ENCODE measurements around the gene CSF3R.
"Not testable (repeated sequence)": the region's sequence is repeated elsewhere in the genome, so short reads cannot be mapped to it uniquely, and the experiment has no call there.

Gene CSF3R

DNA sequence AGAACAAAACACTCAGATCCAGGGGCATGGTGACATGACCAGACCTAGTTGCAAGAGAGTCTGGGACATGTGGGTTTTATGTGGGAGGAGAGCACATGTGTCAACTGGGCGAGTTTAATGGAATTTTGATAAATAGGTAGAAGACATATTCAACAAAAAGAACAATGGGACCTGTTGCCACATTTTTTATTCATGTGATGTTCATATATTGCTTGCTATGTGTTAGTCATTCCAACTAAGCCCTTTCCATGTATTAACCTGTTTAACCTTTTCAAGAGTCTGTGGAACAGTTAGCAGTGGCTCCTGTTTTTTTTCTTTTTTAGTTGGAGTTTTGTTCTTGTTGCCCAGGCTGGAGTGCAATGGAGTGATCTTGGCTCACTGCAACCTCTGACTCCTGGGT lies 30.1 kb upstream of the CSF3R start:
- no peak for DNase-seq

DNA sequence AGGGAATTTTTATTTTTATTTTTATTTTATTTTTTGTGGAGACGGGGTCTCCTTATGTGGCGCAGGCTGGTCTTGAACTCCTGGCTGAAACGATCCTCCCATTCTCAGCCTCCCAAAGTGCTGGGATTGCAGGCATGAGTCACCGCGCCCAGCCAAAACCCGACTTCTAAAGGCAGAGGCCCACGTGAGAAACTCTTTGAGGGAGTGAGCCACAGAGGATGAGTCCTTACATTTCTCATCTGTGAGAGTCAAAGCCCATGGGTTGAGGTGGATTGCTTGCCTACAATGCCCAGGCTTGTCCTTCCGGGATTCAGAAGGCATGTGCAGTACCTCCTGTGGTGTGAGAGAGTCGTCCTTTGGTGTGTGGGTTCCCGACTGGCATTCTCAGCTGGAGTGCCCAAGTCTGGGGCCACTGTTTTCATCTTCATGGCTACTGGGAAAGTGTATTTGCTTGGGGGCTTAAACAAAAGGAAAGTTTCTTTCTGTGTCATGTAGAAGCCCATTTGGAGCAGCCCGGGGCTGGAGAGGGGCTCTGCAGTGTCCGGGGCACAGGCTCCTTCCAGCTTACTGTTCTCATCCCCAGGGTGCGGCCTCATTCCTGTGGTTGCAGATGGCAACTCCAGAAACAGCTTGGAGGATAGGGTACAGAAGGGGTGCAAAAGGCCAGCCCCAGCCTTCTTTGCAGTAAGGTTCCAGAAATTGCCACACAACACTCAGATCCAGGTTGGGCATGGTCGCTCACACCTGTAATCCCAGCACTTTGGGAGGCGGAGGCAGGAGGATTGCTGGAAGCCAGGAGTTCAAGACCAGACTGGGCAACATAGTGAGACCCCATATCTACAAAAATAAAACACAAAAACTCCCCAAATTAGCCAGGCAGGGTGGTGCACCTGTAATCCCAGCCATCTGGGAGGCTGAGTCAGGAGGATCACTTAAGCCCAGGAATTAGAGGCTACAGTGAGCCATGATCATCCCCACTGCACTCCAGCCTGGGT lies 29.4 kb upstream of the CSF3R start:
- no peak for DNase-seq

DNA sequence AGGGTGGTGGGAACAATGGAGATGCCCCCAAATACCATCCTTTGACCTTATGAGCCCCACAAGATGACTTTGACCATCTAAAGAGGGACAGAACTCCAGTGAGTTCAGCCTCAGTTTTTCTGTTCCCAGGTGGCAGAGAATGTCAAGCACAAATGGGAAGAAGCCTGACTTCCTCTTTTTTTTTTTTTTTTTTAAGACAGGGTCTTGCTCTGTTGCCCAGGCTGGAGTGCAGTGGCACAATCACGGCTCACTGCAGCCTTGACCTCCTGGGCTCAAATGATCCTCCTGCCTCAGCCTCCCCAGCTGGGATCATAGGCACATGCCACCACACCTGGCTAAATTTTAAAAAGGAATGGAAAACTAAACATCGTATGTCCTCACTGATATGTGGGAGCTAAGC lies 28.5 kb upstream of the CSF3R start:
- not testable (repeated sequence) for DNase-seq

DNA sequence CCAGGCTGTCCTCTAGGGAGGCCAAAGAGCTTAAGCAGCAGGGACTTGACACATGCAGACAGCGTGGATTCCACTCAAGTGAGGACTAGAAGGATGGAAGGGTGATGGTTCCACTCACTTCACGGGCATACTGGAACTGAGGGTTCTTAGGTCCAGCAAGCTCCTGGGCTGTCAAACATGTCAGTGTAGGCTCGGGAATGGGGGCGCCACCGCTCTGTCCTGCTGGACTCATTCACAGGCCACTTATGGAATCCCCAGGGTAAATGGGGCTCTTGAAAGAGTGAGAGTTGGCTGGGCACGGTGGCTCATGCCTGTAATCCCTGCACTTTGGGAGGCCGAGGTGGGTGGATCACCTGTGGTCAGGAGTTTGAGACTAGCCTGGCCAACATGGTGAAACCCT lies 27.7 kb upstream of the CSF3R start:
- DNase-seq, result no peak

DNA sequence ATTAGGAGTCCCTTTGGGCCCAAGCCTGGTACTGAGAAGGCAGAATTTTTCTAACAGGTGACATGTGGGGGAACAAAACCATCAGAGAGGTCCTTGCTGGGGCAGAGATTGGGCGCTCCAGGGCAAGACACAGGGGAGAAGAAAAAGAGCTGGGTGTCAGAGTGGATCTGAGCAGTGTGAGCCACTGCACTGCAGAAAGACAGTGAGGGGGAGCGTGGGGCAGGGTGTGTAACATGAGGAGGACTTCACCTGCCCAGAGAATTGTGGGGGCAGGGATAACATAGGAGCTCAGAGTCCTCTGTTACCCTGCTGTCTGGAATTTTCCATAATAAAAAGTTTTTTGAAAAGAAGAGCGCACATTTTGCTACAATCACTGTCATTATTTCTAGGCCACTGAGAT lies 25.5 kb upstream of the CSF3R start:
- no peak for DNase-seq

DNA sequence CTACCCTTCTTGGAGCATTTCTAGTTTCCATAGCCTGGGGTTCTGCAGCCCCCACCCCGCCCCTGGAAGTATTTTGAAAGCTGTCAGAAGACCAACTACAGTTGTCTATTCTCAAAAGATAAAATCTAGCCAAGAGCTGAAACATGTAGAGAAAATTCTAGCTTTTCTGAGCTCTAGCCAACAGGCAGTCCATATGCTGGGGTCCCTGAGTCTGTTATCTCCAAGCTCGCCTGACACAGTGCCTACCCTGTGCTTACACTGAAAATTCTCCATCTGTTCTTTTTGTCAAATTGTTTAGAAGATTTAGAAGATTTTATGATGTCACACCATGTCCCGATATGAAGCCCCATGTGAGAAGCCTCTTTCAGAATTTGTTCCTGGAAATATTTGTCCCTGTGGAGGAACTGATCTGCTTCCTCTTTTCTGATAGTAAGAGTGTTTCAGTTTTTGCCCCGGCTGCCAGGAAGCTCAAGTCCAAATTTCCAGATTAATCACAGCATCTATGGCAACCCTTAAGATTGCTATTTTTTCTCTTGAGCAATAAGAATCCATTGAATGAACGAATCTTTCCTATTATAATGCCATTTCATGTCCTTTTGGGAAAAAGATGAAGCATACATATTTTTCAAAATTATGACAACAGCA lies 23.7 kb upstream of the CSF3R start:
- DNase-seq, result no peak

DNA sequence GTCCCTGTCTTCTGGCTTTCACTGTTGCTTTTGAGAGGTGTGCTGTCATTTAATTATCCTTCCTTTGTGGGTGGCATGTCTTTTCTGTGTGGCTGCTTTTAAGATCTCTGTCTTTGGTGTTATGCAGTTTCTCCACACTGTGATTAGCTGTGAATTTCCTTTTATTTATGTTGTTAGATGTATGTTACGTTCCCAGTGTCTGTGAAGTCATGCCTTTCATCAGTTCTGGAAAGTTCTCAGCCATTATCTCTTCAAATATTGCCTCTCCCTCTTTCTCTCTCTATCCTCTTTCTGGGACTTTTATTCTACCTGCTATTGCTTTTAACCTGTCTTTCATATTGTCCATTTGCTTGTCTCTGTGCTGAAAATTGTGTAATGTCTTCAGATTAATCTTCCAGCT lies 21.0 kb upstream of the CSF3R start:
- no peak for DNase-seq

DNA sequence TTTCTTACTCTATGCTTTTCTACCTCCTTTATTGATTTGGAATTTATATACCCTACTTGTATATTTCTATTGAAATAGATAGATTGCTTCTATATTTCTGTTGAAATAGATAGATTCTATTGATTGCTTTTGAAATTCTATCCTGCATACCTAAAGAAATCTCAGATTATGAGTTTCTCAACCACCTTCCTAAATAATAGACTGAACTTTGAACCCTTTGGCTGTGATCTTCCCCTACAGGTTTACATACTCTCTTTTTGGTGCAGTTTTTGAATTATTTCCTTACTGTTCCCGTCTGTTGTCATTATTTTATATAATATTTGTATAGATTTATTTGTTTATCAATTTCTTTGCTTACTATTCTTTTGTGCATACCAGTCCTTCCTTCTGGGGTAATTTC lies 20.4 kb upstream of the CSF3R start:
- DNase-seq, result no peak

DNA sequence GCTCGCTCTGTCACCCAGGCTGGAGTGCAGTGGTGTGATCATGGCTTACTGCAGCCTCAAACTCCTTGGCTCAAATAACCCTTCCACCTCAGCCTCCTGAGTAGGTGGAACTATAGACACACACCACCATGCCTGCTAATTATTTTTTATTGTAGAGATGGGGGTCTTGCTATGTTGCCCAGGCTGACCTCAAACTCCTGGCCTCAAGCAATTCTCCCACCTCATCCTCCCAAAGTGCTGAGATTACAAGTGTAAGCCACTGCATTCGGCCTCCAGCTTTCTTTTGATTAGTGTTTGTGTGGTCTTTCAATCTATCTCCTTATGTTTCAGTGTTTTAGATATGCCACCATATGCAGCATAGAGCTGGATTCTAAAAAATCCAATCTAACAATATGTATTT lies 19.9 kb upstream of the CSF3R start:
- no peak for DNase-seq

DNA sequence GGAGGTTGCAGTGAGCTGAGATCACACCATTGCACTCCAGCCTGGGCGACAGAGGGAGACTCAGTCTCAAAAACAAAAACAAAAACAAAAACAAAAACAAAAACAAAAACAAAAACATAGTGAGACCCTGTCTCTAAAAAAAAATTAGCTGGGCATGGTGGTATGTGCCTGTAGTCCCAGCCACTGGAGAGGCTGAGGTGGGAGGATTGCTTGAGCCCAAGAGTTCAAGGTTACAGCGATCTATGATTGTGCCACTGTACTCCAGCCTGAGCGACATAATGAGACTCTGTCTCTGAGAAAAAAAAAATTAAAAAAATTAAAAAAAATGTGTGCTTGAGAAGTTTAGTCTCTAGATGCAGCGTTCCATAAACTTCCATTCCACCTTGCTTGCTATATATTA lies 19.2 kb upstream of the CSF3R start:
- DNase-seq, result not testable (repeated sequence)

DNA sequence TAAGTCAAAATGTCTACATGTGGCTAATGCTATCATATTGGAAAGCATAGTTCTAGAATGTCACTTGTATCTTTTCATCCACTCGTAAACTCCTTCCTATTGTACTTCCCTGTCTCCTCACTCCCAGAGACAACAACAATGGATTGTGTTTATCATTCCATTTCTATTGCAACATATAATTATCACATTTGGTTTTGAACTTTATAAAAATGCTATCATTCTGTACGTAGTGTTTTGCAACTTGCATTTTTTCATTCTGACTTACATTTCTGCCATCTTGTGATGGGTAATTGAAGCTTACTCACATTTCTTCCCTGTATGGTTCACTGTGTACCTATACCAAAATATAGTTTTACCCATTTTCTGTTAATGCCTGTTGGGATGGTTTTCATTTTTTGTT lies 14.5 kb upstream of the CSF3R start:
- DNase-seq, result no peak

DNA sequence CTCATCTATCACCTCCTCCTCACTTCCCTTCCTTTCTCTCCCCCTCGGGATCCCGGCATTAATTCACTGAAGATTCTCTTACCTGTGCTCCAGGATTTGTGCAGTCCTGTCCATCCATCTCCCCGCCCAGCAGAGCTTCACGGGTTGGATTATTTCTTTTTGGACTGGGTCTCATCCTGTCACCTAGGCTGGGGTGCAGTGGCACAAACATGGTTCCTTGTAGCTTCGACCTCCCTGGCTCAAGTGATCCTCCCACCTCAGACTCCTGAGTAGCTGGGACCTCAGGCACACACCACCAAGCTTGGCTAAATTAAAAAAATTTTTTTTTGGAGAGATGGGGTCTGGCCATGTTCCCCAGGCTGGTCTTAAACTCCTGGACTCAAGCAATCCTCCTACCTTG lies 12.3 kb upstream of the CSF3R start:
- DNase-seq, result no peak

DNA sequence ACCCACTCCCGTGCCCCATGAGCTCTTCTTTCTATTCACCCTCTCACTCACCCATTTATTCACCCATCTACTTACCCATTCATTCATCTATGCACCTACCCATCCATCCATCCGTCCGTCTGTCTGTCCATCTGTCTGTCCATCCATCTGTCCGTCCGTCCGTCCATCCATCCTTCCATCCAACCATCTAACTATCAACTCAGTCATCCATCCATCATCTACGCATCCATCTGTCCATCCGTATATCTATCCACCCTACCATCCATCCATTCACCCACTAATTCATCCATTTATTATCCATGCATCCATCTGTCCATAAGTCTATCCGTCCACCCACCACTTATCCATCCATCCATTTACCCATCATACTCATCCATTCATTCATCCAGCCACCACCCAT lies 10.8 kb upstream of the CSF3R start:
- DNase-seq, result no peak

DNA sequence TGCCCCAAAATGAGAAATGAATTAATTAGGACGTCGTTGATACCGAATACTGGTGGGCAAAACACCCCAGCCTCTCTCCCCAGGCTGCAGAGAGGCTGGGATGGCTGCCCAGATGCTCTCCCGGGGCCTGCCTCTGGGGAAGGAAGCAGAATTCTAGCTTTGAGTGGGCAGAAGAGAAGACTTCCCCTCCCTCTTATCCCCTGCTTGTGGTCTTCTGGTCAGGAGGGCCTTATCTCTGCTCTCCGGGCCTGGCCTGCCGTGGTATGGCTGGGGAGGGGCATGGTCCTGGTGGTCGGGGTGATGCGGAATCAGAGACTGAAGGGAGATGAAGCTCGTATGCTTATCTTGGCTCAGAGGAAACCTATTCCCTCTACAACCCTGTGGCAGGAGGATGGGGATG lies 9.8 kb upstream of the CSF3R start:
- DNase-seq, result no peak

DNA sequence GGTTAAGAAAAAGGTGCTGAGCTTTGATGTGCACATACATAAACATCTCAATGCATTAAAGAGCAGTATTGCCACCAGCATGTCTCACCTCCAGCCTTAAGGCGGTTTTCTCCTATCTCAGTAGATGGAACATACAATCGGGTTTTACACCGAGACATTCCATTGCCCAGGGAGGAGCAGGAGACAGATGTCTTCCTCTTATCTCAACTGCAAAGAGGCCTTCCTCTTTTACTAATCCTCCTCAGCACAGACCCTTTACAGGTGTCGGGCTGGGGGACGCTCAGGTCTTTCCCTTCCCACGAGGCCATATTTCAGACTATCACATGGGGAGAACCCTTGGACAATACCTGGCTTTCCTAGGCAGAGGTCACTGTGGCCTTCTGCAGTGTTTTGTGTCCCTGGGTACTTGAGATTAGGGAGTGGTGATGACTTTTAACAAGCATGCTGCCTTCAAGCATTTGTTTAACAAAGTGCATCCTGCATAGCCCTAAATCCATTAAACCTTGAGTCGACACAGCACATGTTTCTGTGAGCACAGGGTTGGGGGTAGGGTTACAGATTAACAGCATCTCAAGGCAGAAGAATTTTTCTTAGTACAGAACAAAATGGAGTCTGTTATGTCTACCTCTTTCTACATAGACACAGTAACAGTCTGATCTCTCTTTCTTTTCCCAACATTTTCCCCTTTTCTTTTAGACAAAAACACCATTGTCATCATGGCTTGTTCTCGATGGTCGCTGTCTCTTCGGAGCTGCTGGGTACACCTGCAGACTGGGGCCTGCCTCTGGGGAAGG lies 6.7 kb upstream of the CSF3R start:
- DNase-seq, result not testable (repeated sequence)

DNA sequence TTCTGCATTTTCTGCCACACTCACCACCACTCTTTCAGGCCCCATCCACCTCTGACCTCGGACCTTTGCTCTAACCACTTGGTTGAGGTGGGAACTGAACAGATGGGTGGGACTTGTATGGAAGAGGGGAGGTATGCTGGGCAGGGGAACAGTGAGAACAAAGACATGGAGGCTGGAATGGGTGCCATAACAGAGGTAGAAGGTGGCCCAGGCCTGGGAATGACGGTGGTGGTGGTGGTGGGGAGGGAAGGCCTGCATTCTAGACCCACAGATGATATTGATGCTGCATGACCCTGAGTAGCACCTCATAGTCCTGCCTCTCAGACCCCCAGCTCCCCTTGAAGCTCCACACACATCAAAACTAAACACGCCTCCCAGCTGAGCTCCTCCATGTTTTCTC lies 5.2 kb upstream of the CSF3R start:
- DNase-seq, result no peak

DNA sequence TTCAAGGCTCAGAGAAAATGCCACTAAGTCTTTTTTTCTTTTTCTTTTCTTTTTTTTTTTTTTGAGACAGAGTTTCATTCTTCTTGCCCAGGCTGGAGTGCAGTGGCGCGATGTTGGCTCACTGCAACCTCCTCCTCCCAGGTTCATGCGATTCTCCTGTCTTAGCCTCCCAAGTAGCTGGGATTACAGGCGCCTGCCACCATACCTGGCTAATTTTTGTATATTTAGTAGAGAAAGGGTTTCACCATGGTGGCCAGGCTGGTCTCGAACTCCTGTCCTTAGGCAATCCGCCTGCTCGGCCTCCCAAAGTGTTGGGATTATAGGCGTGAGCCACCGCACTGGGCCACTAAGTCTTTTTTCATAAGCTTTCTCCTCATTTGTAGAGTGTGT lies 4.6 kb upstream of the CSF3R start:
- not testable (repeated sequence) for DNase-seq

DNA sequence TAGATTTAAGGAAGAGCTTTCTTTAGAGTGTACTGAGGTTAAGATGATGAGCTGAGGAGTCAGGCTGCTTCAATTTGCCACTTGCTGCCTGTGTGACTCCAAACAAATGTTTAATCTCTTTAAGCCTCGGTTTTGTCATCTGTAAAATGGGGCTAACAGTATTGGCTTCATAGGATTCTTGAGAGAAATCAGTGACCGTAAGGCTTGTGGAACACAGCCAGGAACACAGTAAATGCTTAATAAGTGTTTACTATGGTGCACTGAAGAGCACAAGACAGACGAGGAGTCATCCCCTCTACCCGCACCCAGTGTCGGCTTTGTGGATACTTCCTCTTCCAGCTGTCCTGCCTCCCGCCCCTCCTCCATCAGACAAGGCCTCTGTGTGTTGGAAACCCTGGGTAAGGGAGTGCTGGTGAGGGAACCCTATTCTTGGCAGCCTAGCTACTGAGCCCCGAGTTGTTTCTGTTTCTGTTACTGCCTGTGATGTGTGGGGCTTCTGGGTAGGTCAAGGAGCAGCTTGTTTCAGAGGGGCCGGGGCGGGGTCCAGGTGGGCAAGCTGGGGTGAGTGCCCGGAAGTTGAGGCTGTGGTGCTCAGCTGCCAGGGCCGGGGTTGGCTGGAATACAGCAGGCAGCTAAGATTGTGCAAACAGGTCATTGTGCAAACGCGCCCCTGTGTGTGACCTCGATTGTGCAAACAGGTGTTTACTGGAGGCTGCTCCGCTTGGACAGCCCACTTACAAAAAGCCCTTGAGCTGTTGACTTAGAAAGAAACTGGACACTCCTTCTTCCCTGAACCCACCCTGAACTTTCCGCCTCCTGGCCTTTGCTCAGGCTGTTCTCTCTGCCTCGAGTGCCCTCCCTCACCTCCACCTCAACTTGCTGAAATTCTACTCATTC lies 4.0 kb upstream of the CSF3R start:
- DNase-seq, result no peak

DNA sequence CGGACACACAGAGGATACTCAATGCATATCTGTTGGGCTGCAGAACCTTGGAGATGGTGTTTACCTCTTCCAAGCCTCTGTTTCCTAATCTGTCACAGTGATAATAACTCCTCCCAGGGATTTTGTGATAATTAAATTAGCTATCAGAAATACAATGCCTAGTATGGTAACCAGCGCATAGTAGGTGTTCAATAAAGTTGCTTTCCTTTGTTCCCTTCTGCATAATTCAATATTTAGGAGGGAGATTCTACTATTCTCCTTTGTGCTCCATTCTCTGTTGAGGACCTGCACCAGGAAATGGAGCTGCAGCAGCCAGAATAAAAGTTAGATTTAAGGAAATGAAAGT lies 3.4 kb upstream of the CSF3R start:
- no peak for DNase-seq

DNA sequence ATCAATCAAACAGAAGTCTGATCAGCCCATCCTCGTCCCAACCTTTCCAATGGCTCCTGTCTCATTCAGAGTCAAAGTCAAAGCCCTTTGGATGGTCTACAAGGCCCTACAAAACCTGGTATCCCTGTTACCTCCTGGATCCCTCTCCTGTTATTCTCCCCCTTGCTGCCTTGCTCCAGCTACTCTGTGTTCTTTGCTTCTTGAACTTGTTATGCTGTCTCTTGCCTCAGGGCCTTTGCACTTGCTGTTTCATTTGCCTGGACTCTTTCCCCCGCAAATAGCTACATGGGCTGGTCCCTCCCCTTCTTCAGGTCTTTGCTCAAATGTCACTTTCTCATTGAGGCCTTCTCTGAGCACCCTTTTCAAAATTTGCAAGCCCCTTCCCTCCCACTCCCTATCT lies 1.4 kb upstream of the CSF3R start:
- DNase-seq, result no peak

DNA sequence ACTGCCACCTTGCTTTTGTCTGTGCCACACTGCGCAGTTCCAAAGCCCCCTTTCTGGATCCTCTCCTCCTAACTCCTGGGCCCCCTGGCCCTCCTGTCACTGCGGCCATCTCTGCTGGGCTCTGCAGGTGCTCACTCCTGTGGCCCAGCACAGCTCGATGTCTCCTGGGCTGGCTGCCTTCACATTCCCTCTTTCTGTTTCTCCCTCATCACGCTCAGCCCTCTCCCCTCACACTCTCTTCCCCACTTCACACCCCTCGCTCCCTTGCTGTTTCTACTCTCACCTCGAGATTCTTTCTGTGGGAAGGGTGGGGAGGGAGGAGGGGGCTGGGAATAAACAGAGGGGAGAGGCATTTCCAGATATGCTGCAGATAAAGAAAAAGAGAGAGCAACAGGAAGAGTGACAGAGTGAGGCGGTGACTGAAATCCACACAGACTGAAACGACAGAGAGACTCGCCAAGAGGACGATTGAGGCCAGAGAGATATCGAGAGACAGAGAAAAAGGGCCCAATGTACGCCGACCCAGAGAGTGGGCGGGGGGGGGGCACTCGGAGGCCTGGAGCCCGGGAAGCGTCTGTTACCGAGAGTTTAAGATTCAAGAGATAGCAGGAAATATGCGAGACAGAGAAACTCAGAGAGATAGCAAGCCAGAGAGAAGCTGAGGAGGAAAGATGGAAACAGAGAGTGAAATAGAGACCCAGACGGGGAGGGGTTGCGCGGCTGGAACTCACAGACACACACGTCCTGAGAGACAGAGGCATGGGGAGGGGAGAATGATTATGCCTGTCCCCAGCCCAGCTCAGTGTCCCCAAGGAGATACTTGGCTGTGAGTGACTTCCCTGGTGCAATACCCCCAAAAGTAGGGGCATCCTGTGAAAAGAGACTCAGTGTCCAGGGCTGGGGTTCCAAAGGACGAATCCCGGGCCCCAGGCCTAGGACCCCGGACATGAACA lies 666 bp downstream of the CSF3R start:
- no peak for DNase-seq

DNA sequence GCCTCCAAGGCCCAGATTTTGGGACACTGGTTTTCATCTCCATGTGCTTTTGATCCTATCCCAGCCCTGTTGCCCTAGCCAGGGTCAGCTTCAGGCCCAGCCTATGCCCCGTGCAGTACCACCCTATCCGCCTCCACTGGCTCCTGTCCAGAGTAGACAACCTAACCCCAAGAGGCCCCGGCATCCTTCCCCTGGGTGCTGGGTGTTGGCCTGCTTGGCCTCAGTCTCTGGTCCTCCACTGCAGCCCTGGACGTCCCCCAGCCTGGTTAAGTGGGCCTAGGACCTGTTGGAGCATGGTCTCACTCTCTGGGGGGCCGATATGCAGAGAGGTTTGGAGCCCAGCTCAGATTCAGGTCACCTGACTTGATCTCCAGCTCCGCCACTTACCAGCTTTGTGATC lies 1.6 kb downstream of the CSF3R start:
- DNase-seq, result no peak

Measured in 8988T (cell line).